AG04449 (cell line): ENCODE data around the gene RAP1GAP.

Source experiments
- CTCF ChIA-PET: fragments of 350-600 bp; formaldehyde crosslinking; extraction: SDS; loops from one replicate; lab custom pipeline; 2021; ENCODE audit warnings: antibody characterized with exemption; lab: Yijun Ruan, JAX
- POLR2A ChIA-PET: fragments of 400-600, 350-600 bp; formaldehyde crosslinking; extraction: SDS; loops from one replicate; lab custom pipeline; 2020; ENCODE audit warnings: antibody characterized with exemption, inconsistent platforms; lab: Yijun Ruan, JAX
- DNase-seq: peaks from one replicate; pipeline ENCODE4 v3.0.0-alpha.2; 2010; ENCODE audit warnings: low read depth, low spot score
- H3K4me3 ChIP-seq: 2 replicates; pipeline ENCODE4 v1.5.1; 2011; ENCODE audit warnings: low read depth, mild to moderate bottlenecking, control low read depth, low read length
- CTCF ChIP-seq: IDR thresholded peaks from one replicate; pipeline ENCODE4 v1.5.1; 2011; ENCODE audit warnings: mild to moderate bottlenecking, moderate library complexity, low read length, control low read depth, inconsistent platforms; ENCODE audit not compliant: insufficient read depth; ENCODE audit errors: missing control alignments

RAP1GAP gene

GRCh38 chr1:21639594-21640041 lies 29.5 kb downstream of the RAP1GAP start:
- ChIA-PET POLR2A (no interaction called here), CTCF (interaction anchor here (1.5 kb wide), 1 partner anchor 22 kb away, joined by 3 read pairs; no protein-coding TSS in a partner anchor)
- H3K4me3 ChIP-seq = no peak overlapping the region
- no peak for TF ChIP-seq CTCF
- DNase-seq = no peak

- ChIA-PET POLR2A (no interaction called here), CTCF (interaction anchor here (1.5 kb wide), 1 partner anchor 22 kb away, joined by 3 read pairs; no protein-coding TSS in a partner anchor)
- H3K4me3 ChIP-seq = no peak overlapping the region
- DNase-seq = peak; percentile 7
- no peak for TF ChIP-seq CTCF
Observed at GRCh38 chr1:21638531-21639341, 30.4 kb downstream of the RAP1GAP start.

GRCh38 chr1:21637514-21637913 lies 31.6 kb downstream of the RAP1GAP start:
- TF ChIP-seq CTCF = no peak
- DNase-seq = no peak
- ChIA-PET CTCF (no interaction called here), POLR2A (no interaction called here)
- H3K4me3 ChIP-seq = no peak overlapping the region

- TF ChIP-seq CTCF = no peak
- POLR2A ChIA-PET = no interaction called here
- DNase-seq = no peak
- CTCF ChIA-PET = interaction anchor here (1.1 kb wide), 1 partner anchor 23 kb away, joined by 3 read pairs; no protein-coding TSS in a partner anchor
- H3K4me3 ChIP-seq = no peak overlapping the region
Observed at GRCh38 chr1:21636029-21636428, 33.1 kb downstream of the RAP1GAP start.

GRCh38 chr1:21634806-21635535 lies 34.2 kb downstream of the RAP1GAP start:
- ChIA-PET POLR2A (no interaction called here), CTCF (interaction anchor here (1.1 kb wide), 1 partner anchor 24 kb away, joined by 3 read pairs; no protein-coding TSS in a partner anchor)
- no peak for TF ChIP-seq CTCF
- DNase-seq = no peak
- H3K4me3 ChIP-seq = no peak overlapping the region
